ENCODE measurements around the gene GGN. TPM values are rescaled to one million over a fixed set of nuclear protein-coding genes. Genes with fewer than 3 reads are reported as not detected.
A peak's percentile ranks its signal among the peaks of the same experiment; 100 is the strongest.
"Not testable (repeated sequence)": the region's sequence is repeated elsewhere in the genome, so short reads cannot be mapped to it uniquely, and the experiment has no call there.

GGN gene
- 1.3 and 2.6 TPM in 2 replicates for total RNA-seq (2014; rRNA removed)
- polyA plus RNA-seq (2012) = 1.4 TPM

DNA sequence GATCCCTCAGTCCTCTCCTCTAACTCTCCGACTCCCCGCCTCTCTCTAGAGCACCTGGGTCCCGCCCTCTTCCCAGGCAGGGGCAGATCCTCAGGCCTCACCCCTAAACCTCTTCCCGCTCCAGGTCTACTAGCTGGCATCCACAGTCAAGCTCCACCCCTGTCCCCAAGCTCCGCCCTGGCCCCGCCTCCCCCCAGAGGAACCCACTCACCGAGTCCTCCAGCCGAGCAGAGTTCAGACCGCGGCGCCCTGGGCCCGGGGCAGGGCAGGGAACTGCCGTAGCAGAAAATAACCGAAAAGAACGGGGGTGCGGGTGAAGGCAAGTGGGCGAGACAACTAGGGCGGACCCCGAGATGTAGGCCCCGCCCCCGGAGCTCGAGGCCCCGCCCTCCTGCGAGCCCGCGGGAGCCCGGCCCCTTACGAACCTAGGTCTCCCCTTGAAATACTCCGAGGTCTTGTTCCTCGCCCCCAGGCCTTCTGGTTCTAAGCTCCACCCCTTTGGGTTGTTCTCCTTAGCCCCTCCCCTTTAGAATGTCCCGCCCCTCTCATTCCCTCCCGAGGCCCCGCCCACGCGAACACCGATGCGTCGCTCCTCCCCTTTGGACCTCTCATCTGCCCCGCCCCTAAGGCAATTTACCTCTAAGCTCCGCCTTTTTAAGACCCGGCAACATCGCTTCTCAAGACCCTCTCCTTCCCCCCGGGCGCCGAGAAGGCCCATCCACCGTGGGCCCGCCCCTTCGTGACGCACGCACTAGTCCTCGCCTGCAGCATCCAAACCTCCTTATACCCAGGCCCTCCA lies at the start of gene GGN:
Gene GGN (minus strand): TSS at position 485 of the 799 bp plus-strand sequence. CDS start 773 bp downstream, outside the sequence.
- peak; percentile 91 for DNase-seq (ENCODE audit: low read depth)

- DNase-seq (ENCODE audit: low read depth) = no peak
Measured at GRCh38 chr19:38437295-38437694, 49.5 kb upstream of the GGN start.

DNA sequence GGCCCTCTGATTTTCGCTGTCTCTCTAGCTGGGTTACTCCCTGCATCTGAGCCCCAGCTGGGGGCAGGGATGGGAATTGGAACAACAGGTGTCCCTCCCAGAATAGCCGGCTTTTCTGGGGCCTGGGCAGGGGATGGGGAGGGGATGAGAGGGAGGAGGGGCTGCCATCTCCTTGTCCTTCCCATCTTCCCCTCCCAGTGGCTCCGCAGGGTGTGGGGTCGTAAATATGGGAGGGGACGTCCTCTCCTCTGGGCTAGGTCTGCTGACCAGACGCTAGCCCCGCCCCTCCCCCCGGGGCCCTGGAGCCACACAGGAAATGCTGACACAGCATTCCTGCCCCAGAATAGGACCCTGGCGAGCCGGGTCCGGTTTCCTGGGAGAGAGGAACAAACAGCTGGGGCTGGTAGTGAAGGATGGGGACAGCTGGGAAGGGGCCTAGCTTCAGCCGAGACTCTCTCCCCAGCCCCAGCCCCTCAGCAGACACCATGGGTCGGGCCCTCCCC lies 46.8 kb upstream of the GGN start:
- DNase-seq (ENCODE audit: low read depth) = peak; percentile 68

DNA sequence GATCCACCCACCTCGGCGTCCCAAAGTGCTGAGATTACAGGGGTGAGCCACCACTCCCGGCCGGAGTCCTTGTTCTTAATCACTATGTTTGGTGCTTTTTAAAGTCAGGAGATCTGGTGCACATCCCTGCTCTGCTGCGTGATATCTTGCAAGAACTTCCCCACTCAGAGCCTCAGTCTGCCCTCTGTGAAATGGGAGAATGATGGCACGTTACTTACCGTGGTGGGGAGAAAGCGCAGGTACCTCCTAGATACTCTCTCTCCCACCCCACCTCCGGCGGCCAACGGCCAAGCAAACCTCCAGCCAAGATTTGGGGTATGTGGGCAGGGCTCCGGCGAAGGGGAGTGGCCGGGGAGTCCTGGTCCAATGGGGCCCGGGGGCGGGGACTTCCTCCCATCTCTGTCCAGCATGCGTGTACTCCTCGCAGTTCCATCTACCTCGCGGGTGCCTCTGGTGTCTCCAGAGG lies 45.5 kb upstream of the GGN start, which contains the start of gene RYR1:
Gene RYR1 (plus strand): TSS at position 424 of the 466 bp plus-strand sequence. CDS start 139 bp downstream, outside the sequence.
- peak; percentile 26 for DNase-seq (ENCODE audit: low read depth)

DNA sequence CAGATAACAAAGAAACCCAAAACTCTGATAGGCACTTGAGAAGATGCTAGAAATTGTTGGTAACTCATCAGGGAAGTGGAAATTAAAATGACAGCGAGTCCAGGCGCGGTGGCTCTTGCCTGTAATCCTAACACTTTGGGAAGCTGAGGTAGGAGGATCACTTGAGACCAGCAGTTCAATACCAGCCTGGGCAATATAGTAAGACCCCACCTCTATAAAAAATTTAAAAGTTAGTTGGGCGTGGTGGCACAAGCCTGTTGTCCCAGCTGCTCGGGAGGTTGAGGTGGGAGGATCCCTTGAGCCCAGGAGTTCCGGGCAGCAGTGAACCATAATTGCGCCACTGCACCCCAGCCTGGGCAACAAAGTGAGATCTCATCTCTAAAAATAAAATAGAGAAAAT lies 43.1 kb upstream of the GGN start:
- no peak for DNase-seq (ENCODE audit: low read depth)

DNA sequence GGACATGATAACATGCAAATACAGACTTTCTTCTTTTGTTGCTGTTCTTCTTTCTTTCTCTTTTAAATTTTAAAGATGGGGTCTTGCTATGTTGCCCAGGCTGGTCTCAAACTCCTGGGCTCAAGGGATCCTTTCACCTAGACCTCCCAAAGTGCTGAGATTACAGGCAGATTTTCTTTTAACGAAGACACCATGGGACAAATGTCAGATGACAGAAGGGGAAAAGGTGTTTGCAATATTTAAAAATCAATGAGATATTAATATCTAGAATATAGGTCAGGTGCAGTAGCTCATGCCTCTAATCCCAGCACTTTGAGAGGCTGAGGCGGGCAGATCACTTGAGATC lies 42.0 kb upstream of the GGN start:
- no peak for DNase-seq (ENCODE audit: low read depth)

GRCh38 chr19:38429055-38429810 lies 41.4 kb upstream of the GGN start:
- DNase-seq (ENCODE audit: low read depth) = no peak

GRCh38 chr19:38427035-38427677 lies 39.3 kb upstream of the GGN start:
- DNase-seq (ENCODE audit: low read depth) = not testable (repeated sequence)

GRCh38 chr19:38425810-38426466 lies 38.1 kb upstream of the GGN start, which contains the start of gene RASGRP4:
TSS of gene RASGRP4 (minus strand) at chr19:38426219. CDS start at chr19:38426091, 128 bp downstream.
- no peak for DNase-seq (ENCODE audit: low read depth)

- DNase-seq (ENCODE audit: low read depth) = no peak
Measured at GRCh38 chr19:38425222-38425809, 37.5 kb upstream of the GGN start.

DNA sequence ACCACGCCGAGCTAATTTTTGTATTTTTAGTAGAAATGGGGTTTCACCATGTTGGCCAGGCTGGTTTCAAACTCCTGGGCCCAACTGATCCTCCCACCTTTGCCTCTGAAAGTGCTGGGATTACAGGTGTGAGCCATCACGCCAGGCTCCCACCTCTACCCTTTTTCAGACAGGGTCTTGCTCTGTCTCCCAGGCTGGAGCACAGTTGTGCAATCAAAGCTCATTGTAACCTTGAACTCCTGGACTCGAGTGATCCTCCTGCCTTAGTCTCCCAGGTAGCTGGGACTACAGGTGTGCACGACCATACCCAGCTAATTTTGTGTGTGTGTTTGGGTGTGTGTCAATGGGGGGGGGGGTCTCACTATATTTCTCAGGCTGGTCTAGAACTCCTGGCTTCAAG lies 36.4 kb upstream of the GGN start:
- DNase-seq (ENCODE audit: low read depth) = no peak

DNA sequence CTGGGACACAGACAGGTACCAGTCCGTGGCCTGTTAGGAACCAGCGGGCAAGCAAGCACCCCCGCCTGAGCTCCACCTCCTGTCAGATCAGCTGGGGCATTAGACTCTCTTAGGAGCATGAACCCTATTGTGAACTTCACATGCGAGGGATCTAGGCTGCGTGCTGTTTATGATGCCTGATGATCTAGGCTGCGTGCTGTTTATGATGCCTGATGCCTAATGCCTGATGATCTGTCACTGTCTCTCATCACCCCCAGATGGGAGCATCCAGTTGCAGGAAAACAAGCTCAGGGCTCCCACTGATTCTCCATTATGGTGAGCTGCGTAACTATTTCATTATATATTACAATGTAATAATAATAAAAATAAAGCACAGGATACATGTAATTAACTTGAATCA lies 34.6 kb upstream of the GGN start:
- DNase-seq (ENCODE audit: low read depth) = no peak

DNA sequence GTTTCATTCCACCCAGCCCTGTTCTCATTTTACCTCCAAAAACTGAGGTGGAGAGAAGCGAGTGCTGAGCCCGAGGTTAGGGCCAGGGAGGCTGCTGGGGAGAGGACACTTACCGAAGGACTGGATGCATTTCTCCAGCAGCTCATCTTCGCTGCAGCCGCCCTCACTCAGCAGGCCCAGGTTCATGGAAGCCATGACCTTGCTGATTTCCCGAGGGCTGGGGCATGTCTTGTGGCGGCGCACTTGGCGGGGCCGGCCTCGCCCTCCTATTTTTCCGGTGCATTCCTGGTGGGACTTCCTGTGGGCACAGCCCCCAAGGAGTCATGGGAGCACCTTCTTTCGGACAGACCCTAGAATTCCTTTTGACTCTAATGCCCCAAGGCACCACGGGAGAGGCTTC lies 34.0 kb upstream of the GGN start:
- no peak for DNase-seq (ENCODE audit: low read depth)

- DNase-seq (ENCODE audit: low read depth) = no peak
Measured at GRCh38 chr19:38420935-38421334, 33.1 kb upstream of the GGN start.

- no peak for DNase-seq (ENCODE audit: low read depth)
Measured at GRCh38 chr19:38417544-38418506, 30.0 kb upstream of the GGN start.

DNA sequence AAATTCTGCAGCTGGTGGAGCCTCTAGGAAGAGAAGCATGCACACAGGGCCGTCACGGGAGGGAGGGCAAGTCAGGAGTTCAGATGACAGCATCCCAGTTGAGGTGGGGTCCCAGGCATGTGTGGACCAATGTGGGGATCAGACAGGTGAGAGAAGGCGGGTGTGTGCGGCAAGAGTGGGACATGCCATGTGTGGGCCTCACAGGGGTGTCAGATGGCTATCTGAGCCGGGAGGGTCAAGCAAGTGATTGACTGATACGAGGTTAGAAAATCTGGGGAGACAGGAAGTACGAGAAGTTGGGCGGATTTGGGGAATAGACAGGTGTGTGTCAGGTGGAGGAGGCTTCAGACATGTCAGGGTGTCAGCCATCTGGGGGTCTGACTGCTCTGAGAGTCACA lies 29.3 kb upstream of the GGN start:
- no peak for DNase-seq (ENCODE audit: low read depth)

DNA sequence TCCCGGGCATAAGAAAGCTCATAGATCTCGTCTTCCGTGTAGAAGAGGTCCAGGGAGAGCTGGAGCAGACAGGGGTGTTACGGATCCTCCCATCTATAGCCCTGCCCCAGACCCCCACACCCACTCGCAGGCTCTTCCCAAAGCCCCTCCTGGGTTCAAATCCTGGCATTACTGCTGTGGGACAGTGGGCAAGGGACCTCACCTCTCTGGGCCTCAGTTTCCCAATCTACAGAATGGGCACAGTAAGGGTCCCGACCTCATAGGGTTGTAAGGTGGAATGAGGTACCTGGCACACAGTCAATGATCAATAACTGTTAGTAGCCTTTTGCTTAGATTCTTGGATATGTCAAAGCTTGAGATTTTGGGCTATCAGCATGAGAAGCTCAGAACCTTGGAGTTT lies 25.6 kb upstream of the GGN start:
- no peak for DNase-seq (ENCODE audit: low read depth)

- no peak for DNase-seq (ENCODE audit: low read depth)
Measured at GRCh38 chr19:38412961-38413360, 25.1 kb upstream of the GGN start.

DNA sequence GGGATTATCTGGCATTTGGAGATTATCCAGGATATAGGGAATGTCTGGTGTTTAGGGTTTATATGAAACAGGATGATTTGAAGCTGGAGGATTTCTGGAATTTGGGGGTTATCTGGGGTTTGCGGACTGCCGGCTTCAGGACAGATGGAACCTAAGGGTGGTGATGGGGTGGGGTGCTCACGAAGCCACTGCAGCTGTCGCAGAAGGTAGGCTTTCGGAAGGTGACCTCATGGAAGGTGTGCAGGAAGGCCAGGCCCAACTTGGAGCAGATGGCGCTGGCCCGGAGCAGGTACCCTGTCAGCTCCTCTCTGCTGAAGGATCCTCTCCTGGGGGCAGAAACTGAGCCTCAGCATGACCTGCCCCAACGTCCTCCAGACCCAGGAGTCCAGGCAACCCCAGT lies 24.7 kb upstream of the GGN start:
- DNase-seq (ENCODE audit: low read depth) = no peak

DNA sequence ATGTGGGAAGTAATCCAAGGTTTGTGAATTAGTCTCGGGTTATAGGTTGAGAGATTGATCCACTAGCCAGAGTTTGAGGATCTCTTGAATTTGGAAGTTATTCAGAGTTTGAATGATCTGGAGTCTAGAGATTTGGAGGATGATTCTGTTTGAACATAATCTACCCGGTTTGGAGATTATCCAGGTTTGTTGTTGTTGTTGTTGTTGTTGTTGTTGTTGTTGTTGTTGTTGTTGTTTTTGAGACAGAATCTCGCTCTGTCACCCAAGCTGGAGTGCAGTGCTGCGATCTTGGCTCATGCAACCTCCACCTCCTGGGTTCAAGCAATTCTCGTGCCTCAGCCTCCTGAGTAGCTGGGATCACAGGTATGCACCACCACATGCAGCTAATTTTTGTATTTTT lies 24.1 kb upstream of the GGN start:
- not testable (repeated sequence) for DNase-seq (ENCODE audit: low read depth)

All from LHCN-M2 (cell line).